GM19468 (cell line): Measurements from ENCODE around the gene ZNF558.
"Not testable (repeated sequence)": the region's sequence is repeated elsewhere in the genome, so short reads cannot be mapped to it uniquely, and the experiment has no call there.

Source experiments
- ATAC-seq: cut with Tn5 transposase; IDR thresholded peaks from one replicate; pipeline ENCODE4 v1.9.1; 2021; ENCODE audit warnings: mild to moderate bottlenecking, moderate library complexity, moderate number of reproducible peaks; ENCODE audit not compliant: unreplicated experiment; ENCODE audit errors: extremely low read depth

ZNF558 gene

DNA sequence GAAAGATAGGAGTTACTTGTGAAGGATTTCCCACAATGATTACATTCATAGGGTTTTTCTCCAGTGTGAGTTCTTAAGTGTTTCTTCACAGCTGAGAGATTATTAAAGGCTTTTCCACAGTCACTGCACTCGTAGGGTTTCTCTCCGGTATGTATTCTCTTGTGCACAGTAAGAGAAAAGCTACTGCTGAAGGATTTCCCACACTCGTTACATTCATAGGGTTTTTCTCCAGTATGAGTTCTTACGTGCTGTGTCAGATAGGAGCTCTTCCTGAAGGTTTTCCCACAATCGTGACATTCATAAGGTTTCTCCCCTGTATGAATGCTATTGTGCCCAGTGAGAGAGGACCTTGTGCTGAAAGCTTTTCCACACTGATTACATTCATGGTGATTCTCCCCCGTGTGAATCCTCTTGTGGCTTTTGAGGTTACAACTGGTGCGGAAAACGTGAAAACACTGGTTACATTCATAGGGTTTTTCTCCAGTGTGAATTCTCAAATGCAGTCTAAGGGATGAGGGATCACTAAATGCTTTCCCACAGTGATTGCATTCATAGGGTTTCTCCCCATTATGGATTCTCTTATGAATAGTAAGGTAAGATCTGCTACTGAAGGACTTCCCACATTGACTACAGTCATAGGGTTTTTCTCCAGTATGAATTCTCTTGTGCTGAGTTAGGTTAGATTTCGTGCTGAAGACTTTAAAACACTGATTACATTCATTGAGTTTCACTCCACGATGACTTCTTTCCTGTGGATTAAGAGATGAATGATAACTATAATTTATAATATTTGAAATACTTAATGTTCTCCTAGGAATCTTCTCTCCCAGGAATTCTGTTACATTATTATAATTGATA, 20.6 kb downstream of the ZNF558 start:
- no peak for ATAC-seq

DNA sequence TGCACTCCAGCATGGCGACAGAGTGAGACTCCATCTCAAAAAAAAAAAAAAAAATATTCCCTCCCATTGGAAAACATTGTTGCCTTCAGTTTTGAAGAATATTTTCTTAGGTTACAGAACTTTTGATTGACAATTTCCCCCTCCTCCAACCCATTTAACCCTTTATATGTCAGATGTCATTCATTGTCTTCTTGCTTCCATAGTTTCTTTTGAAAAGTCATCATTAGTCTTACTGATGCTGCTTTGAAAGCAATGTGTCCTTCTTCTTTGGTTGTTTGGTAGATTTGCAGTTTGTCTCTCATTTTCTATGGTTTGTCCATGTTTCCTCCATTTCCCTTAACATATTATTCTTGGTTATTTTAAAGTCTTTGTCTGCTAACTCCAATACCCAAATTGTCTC, 25.4 kb downstream of the ZNF558 start:
- ATAC-seq: no peak

DNA sequence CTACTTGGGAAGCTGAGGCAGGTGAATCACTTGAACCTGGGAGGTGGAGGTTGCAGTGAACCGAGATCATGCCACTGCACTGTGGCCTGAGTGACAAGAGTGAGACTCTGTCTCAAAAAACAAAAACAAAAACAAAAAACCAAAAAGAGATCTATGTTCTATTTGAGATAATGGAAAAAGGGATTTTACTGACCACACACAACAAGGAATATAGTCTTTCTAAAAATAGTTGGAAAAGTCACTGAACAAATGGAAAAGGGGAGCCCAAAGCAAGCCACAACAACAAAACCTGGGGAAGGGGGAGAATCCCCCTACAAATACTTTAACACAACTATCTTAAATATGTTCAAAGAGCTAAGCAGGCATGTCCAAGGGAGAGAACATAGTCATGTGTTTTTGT, 37.3 kb downstream of the ZNF558 start:
- ATAC-seq: no peak

DNA sequence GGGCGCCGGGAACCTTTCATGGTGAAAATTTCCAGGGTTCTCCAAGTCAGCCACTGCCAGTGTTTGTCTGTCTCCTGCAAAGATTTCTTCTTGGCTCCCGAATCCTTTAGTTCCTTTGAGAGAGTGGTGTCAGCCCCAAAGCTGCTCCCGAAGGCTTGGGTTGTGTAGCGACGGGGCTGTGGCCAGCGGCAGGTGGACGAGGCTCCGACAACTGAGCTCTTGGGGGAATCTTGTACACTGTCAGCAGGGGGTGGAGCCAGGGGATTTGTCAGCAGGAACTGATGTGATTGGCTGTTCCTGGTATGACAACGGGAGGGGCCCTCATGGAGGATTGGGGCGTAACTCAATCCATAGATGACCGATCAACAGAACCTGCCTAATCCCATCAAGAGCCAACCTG, 58.5 kb downstream of the ZNF558 start:
- not testable (repeated sequence) for ATAC-seq

DNA sequence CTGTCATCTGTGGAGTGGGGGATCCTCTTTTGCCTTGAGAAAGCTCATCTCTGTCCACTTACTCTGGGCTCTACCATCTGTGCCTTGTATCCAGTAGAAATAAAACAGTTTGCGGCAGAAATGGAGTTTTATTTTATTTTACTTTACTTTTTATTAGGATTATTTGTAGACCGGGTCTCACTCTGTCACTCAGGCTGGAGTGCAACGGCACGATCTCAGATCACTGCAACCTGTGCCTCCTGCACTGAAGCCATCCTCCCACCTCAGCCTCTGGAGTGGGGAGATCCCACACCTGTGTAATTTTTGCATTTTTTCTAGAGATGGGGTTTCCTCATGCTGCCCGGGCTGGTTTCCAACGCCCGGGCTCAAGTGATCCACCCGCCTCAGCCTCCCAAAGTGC, 62.8 kb downstream of the ZNF558 start:
- not testable (repeated sequence) for ATAC-seq

DNA sequence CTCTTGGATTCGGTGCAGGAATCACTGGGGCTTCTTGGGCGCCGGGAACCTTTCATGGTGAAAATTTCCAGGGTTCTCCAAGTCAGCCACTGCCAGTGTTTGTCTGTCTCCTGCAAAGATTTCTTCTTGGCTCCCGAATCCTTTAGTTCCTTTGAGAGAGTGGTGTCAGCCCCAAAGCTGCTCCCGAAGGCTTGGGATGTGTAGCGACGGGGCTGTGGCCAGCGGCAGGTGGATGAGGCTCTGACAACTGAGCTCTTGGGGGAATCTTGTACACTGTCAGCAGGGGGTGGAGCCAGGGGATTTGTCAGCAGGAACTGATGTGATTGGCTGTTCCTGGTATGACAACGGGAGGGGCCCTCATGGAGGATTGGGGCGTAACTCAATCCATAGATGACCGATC, 64.8 kb downstream of the ZNF558 start:
- not testable (repeated sequence) for ATAC-seq
